K562 (cell line): ENCODE data around the gene CD47. TPM values are rescaled to one million over a fixed set of nuclear protein-coding genes. Genes with fewer than 3 reads are reported as not detected.

Source experiments
- ATAC-seq: fragments of 200-7000 bp; cut with Tn5 transposase; 3 replicates; pipeline ENCODE4 v1.9.1; 2020; ENCODE audit warnings: moderate library complexity
- BruUV-seq: library from RNA; stranded (reverse); fragments of 400-500 nt; replicated peaks from 2 replicates; lab custom pipeline; 2021; lab: Mats Ljungman, UMichigan
- CTCF ChIA-PET: fragments of 300-600 bp; formaldehyde crosslinking; extraction: SDS; loops from one replicate; lab custom pipeline; 2021; ENCODE audit warnings: low intra/inter-chr PET ratio; lab: Yijun Ruan, JAX
- POLR2A ChIA-PET: fragments of 300-600, 350-650 bp; sonication (Branson Sonifier 250); formaldehyde crosslinking; extraction: SDS; loops from one replicate; lab custom pipeline; 2021; ENCODE audit warnings: antibody characterized with exemption, inconsistent platforms; lab: Yijun Ruan, JAX
- DNase-seq, 4 experiments: peaks; one replicate each; pipeline versions ENCODE4 v3.0.0 to v3.0.0-alpha.2; 2011 to 2018; ENCODE audit warnings: low spot score in 3 of 4, mixed read lengths in 3 of 4; ENCODE audit errors: extremely low read depth in 1 of 4
- FAIRE-seq: peaks from 2 replicates; lab custom pipeline; 2011; peaks lifted over from hg19 to GRCh38; lab: Jason Lieb, UNC
- H2AFZ ChIP-seq: 2 replicates; pipeline ENCODE4 v1.6.0; 2011; ENCODE audit warnings: low read depth, low read length, control low read depth, inconsistent platforms
- H3K27ac ChIP-seq: fragments of 200-600 bp; 3 replicates; pipeline ENCODE4 v1.8.0; 2011; ENCODE audit warnings: low read depth, mild to moderate bottlenecking, control low read depth, inconsistent platforms, low read length, moderate library complexity, mixed read lengths; ENCODE audit errors: extremely low read depth
- H3K27me3 ChIP-seq, 2 experiments: fragments of 300-600 bp in 1 of 2; 2 replicates in 1 of 2; 3 replicates in 1 of 2; pipeline versions ENCODE4 v1.6.0 to v1.8.0; 2011; ENCODE audit warnings: inconsistent platforms in 2 of 2, low read length in 2 of 2, mild to moderate bottlenecking in 1 of 2, mixed read lengths in 1 of 2, moderate library complexity in 1 of 2; ENCODE audit not compliant: control insufficient read depth in 2 of 2, insufficient read depth in 2 of 2
- H3K36me3 ChIP-seq: fragments of 300-600 bp; 3 replicates; pipeline ENCODE4 v1.8.0; 2011; ENCODE audit warnings: mild to moderate bottlenecking, low read length, inconsistent platforms; ENCODE audit not compliant: control insufficient read depth, insufficient read depth
- H3K4me1 ChIP-seq, 2 experiments: fragments of 200-600 bp in 1 of 2; replicated peaks in 1 of 2; 2 replicates in 1 of 2; 3 replicates in 1 of 2; pipeline versions ENCODE4 v1.5.1 to v1.8.0; 2011; ENCODE audit warnings: inconsistent platforms in 2 of 2, low read length in 2 of 2, mild to moderate bottlenecking in 1 of 2, mixed read lengths in 1 of 2, moderate library complexity in 1 of 2; ENCODE audit not compliant: control insufficient read depth in 2 of 2, insufficient read depth in 2 of 2
- H3K4me2 ChIP-seq: 2 replicates; pipeline ENCODE4 v1.6.1; 2011; ENCODE audit warnings: low read length, control low read depth, inconsistent platforms, mixed read lengths; ENCODE audit not compliant: insufficient read depth
- H3K4me3 ChIP-seq: fragments of 200-600 bp; sonication (generic), shearing (Covaris generic); 2 replicates; pipeline ENCODE4 v1.5.1; 2016; ENCODE audit warnings: control low read depth, inconsistent platforms
- H3K79me2 ChIP-seq: fragments of 200-600 bp; 3 replicates; pipeline ENCODE4 v1.8.0; 2011; ENCODE audit warnings: low read length, inconsistent platforms; ENCODE audit not compliant: control insufficient read depth, insufficient read depth
- H3K9ac ChIP-seq, 2 experiments: 2 replicates each; pipeline versions ENCODE4 v1.6.0 to v1.6.1; 2011; ENCODE audit warnings: low read depth in 2 of 2, low read length in 2 of 2, control low read depth in 1 of 2, inconsistent platforms in 1 of 2, mild to moderate bottlenecking in 1 of 2, mixed read lengths in 1 of 2; ENCODE audit not compliant: insufficient read depth in 1 of 2
- H3K9me1 ChIP-seq: one replicate; pipeline ENCODE4 v1.6.0; 2011; ENCODE audit warnings: inconsistent platforms, mild to moderate bottlenecking, low read length, moderate library complexity; ENCODE audit not compliant: control insufficient read depth, insufficient read depth
- H3K9me3 ChIP-seq: replicated peaks from 2 replicates; pipeline ENCODE4 v1.5.1; 2011; ENCODE audit warnings: low read depth, low read length, inconsistent platforms; ENCODE audit not compliant: control insufficient read depth, insufficient read depth
- H4K20me1 ChIP-seq: replicated peaks from 2 replicates; pipeline ENCODE4 v1.6.1; 2011; ENCODE audit warnings: low read length, inconsistent platforms, mixed read lengths; ENCODE audit not compliant: control insufficient read depth, insufficient read depth
- ARID1B ChIP-seq: fragments of 450-650 bp; IDR thresholded peaks from 2 replicates; pipeline ENCODE4 v1.6.1; 2016; ENCODE audit warnings: antibody characterized with exemption, mild to moderate bottlenecking, inconsistent platforms
- CBFA2T3 ChIP-seq: fragments of 450-650 bp; IDR thresholded peaks from 2 replicates; pipeline ENCODE4 v1.6.1; 2017
- CTBP1 ChIP-seq: fragments of 450-650 bp; IDR thresholded peaks from 2 replicates; pipeline ENCODE4 v1.6.1; 2016; ENCODE audit warnings: borderline replicate concordance
- ESRRB ChIP-seq: fragments of 250-450 bp; sonication (Bioruptor Pico); IDR thresholded peaks from 2 replicates; pipeline ENCODE4 v1.5.0; 2020; ENCODE audit warnings: mild to moderate bottlenecking, moderate library complexity, borderline replicate concordance
- MEF2D ChIP-seq: conservative IDR thresholded peaks from 2 replicates; pipeline ENCODE4 v1.6.1; 2016; ENCODE audit warnings: low read depth, missing genetic modification characterization, missing compliant biosample characterization
- NCOR1 ChIP-seq: fragments of 450-650 bp; IDR thresholded peaks from 2 replicates; pipeline ENCODE4 v1.6.1; 2016; ENCODE audit warnings: mild to moderate bottlenecking, moderate library complexity
- NEUROD1 ChIP-seq: fragments of 150-350 bp; IDR thresholded peaks from 2 replicates; pipeline ENCODE4 v1.6.1; 2014; ENCODE audit warnings: borderline replicate concordance, low read length, low read depth; ENCODE audit not compliant: partially characterized antibody
- RCOR1 ChIP-seq, 2 experiments: IDR thresholded peaks; 2 replicates each; pipeline ENCODE4 v1.6.1; 2012; ENCODE audit warnings: low read depth in 2 of 2, low read length in 2 of 2, borderline replicate concordance in 1 of 2, improper control_type of control experiment in 1 of 2
- SMARCA4 ChIP-seq: fragments of 450-650 bp; IDR thresholded peaks from 2 replicates; pipeline ENCODE4 v1.6.1; 2016
- SPI1 ChIP-seq: IDR thresholded peaks from 2 replicates; pipeline ENCODE4 v1.6.1; 2011; ENCODE audit warnings: low read depth, low read length, control low read depth, borderline replicate concordance
- TAL1 ChIP-seq: fragments of 450-650 bp; IDR thresholded peaks from 2 replicates; pipeline ENCODE4 v1.6.1; 2016; ENCODE audit warnings: mild to moderate bottlenecking
- TCF3 ChIP-seq: sonication (generic); formaldehyde crosslinking; IDR thresholded peaks from 2 replicates; pipeline ENCODE4 v1.4.0; 2020; ENCODE audit warnings: mild to moderate bottlenecking, missing genetic modification reagents
- TEAD4 ChIP-seq, 2 experiments: sonication (generic) in 1 of 2; formaldehyde crosslinking in 1 of 2; IDR thresholded peaks; 2 replicates each; pipeline versions ENCODE4 v1.6.1 to v1.8.0; 2012 to 2022; ENCODE audit warnings: borderline replicate concordance in 1 of 2, inconsistent platforms in 1 of 2, low read length in 1 of 2, mild to moderate bottlenecking in 1 of 2, missing genetic modification reagents in 1 of 2
- TFE3 ChIP-seq: fragments of 450-650 bp; formaldehyde crosslinking; IDR thresholded peaks from 2 replicates; pipeline ENCODE4 v1.4.0; 2020; ENCODE audit warnings: mild to moderate bottlenecking, mixed read lengths
- XRCC4 ChIP-seq: IDR thresholded peaks from one replicate; pipeline ENCODE4 v1.6.1; 2011; ENCODE audit not compliant: insufficient read depth, insufficient read length; ENCODE audit errors: extremely low read depth
- ZNF232 ChIP-seq: sonication (generic); formaldehyde crosslinking; IDR thresholded peaks from 2 replicates; pipeline ENCODE4 v1.8.0; 2022; ENCODE audit warnings: mild to moderate bottlenecking, missing genetic modification reagents
- WGBS: fragments of 100-300 bp; shearing (Covaris generic); methylation state at CpG from one replicate; pipeline ENCODE4 v1.1.6; 2016; ENCODE audit warnings: low coverage, mixed read lengths; ENCODE audit not compliant: insufficient coverage; ENCODE audit errors: missing lambda C conversion rate; 5-methylcytosine and 5-hydroxymethylcytosine counted together
- in situ Hi-C: fragments of 300-500 bp; cut with MboI; formaldehyde crosslinking; loops from 4 replicates; pipeline ENCODE4 v1.15.0; 2018; ENCODE audit warnings: inconsistent platforms, mixed read lengths
- intact Hi-C: fragments of 100-400 bp; cut with micrococcal nuclease; formaldehyde crosslinking; loops from 2 replicates; pipeline ENCODE4 v1.14.2; 2022
- polyA plus RNA-seq, 8 experiments: library from polyadenylated mRNA; depleted of rRNA in 4 of 8; stranded (reverse) in 5 of 8; unstranded in 3 of 8; fragments of >200 nt; fragmentation: Nextera tagmentation in 2 of 8; fragmentation: Illumina TruSeq in 1 of 8; extraction: Ambion mirVana in 2 of 8; extraction: Trizol in 1 of 8; gene quantifications; 2 replicates each; pipeline versions ENCODE4 v1.2.1 to v1.2.3, GENCODE V29; 2011 to 2014; ENCODE audit warnings: inconsistent platforms in 1 of 8, missing spikeins in 1 of 8
- total RNA-seq, 7 experiments: library from RNA; depleted of rRNA in 6 of 7; stranded (reverse); fragments of >200 nt in 6 of 7; fragmentation: Illumina TruSeq in 2 of 7; extraction: Trizol in 2 of 7; gene quantifications; 2 replicates each; pipeline versions ENCODE4 v1.2.1 to v1.2.3, GENCODE V29; 2011 to 2021; ENCODE audit warnings: low replicate concordance in 1 of 7
- TF ChIP-seq, protein P1 (sequence below): sonication (generic); formaldehyde crosslinking; IDR thresholded peaks from 2 replicates; pipeline ENCODE4 v1.5.0; 2020; ENCODE audit warnings: missing genetic modification reagents
- TF ChIP-seq, protein P2 (sequence below): sonication (generic); IDR thresholded peaks from 2 replicates; pipeline ENCODE4 v1.6.1; 2016

Gene CD47
- total and polyA plus RNA-seq, 9 of the 15 experiments (the other 6 are each of a cell fraction or from before 2014, with no cell fraction given), result 10.2 to 62.6 (median 36.3) TPM

DNA sequence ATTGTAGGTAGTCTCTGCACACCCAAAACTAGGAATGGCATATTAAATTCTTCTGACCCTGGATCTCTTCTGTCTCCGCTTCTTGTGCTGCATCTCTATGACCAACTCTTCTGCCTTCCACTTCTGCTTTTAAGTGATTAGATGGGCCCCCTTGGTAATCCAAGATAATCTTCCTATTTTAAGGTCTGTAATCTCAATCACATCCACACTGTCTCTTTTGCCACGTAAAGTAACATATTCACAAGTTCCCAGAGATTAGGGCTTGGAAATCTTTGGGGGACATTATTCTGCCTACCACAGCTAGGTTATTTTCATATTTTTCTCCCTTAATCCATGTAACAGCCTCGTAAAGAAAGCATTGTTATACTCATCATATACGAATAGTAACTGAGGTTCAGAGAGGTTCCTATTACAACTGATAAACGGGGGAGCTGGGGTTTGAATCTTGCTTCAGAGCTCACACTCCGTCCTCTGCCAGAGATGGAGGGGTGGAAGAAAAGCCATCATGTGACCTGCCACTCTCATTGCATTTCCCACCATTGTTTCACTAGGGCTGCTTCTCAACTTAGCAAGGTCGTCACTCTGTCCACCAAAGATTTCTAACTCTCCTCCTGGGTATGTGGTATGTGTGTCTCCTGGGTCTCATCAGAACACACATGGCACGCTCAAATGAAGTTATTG is 6.6 kb upstream of the CD47 start:
- Histone ChIP-seq H2AFZ (no peak overlapping the region; the same call in 1 of the 2 replicates), H3K79me2 (no peaks in the 10 kb centered on the region), H3K27ac (no peak overlapping the region), H3K4me1 (peaks cover 23 to 68% of the 10 kb centered on the region in 2 experiments), H3K4me3 (no peak overlapping the region), H3K9ac (no peak overlapping the region), H3K9me1 (no peaks in the 10 kb centered on the region), H3K4me2 (no peak overlapping the region), H4K20me1 (no peaks in the 10 kb centered on the region), H3K9me3 (no peaks in the 10 kb centered on the region), H3K27me3 (no peaks in the 10 kb centered on the region), H3K36me3 (no peaks in the 10 kb centered on the region)
- TF ChIP-seq NCOR1 (peak; percentile 26; the same call in 1 of the 2 replicates), ZNF232 (no peak), CBFA2T3 (peak; percentile 62; the same call in 1 of the 2 replicates), TAL1 (peak; percentile 48), TFE3 (CRISPR knock-in tag) (peak; percentile 74), MEF2D (tag) (peak; percentile 54), TEAD4 (IDR thresholded peaks at IDR 0.05; ENCODE audit: low read length) (0 out of 2 replicates have a peak, but pooled peaks have one; percentile 8), TEAD4 (CRISPR knock-in tag; IDR thresholded peaks at IDR 0.05; ENCODE audit: borderline replicate concordance) (no peak), SMARCA4 (0 out of 2 replicates have a peak, but pooled peaks have one; percentile 27), RCOR1 (IDR thresholded peaks at IDR 0.05; ENCODE audit: borderline replicate concordance in 1 of 2, low read depth in 2 of 2, low read length in 2 of 2) (0 out of 4 replicates have a peak, but pooled peaks of 1 of the 2 experiments have one; percentile 19), TCF3 (CRISPR knock-in tag) (0 out of 2 replicates have a peak, but pooled peaks have one; percentile 12), SPI1 (peak; percentile 88), ARID1B (peak; percentile 48), XRCC4 (no peak), ESRRB (CRISPR knock-in tag) (no peak), CTBP1 (peak; percentile 26; the same call in 1 of the 2 replicates), NEUROD1 (no peak)
- TF ChIP-seq, protein P1, sequence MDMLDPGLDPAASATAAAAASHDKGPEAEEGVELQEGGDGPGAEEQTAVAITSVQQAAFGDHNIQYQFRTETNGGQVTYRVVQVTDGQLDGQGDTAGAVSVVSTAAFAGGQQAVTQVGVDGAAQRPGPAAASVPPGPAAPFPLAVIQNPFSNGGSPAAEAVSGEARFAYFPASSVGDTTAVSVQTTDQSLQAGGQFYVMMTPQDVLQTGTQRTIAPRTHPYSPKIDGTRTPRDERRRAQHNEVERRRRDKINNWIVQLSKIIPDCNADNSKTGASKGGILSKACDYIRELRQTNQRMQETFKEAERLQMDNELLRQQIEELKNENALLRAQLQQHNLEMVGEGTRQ (CRISPR knock-in tag), result peak; percentile 55
- TF ChIP-seq, protein P2, sequence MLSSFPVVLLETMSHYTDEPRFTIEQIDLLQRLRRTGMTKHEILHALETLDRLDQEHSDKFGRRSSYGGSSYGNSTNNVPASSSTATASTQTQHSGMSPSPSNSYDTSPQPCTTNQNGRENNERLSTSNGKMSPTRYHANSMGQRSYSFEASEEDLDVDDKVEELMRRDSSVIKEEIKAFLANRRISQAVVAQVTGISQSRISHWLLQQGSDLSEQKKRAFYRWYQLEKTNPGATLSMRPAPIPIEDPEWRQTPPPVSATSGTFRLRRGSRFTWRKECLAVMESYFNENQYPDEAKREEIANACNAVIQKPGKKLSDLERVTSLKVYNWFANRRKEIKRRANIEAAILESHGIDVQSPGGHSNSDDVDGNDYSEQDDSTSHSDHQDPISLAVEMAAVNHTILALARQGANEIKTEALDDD, result peak; percentile 54; the same call in 1 of the 2 replicates
- no peak for DNase-seq
- CTCF ChIA-PET, result no interaction called here
- in situ Hi-C loops, result no loop called here
- POLR2A ChIA-PET, result interaction anchor here (0.6 kb wide), 1 partner anchor 23 kb away, joined by 3 read pairs; no protein-coding TSS in a partner anchor
- FAIRE-seq, result no peak
- no TSS peak for BruUV-seq
- ATAC-seq, result no peak
- intact Hi-C loops, result loop anchor here (5.0 kb wide), 1 partner anchor 35 kb away; no protein-coding TSS in a partner anchor
- 22% methylated on average over 7 of the region's 8 CpGs for WGBS
